ENCODE data around the gene TBC1D19.
"Not testable (repeated sequence)": the region's sequence is repeated elsewhere in the genome, so short reads cannot be mapped to it uniquely, and the experiment has no call there.

TBC1D19 gene

GRCh38 chr4:26583865-26584652 is at the start of gene TBC1D19:
TSS of gene TBC1D19 (plus strand) at chr4:26584084. CDS start at chr4:26584194, 110 bp downstream.
- DNase-seq, result peak; percentile 87

DNA sequence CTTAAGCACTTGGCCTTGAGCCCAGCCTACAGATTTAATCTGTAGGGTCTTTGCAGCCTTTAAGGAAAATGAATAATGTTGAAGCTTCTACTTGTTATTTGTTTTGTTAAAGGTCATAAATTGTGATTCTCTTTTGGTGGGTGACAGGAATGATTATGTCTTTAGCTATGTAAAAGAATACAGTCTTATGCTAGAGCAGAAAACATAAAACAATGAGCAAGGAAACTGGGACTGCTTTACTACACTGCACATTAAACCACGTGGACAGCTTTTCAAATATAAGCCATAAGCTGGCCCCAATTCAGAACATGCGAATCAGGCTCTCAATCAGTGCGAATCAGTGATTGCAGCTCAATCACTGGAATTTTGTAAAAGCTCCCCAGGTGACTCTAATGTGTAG is 40.9 kb upstream of the TBC1D19 start:
- no peak for DNase-seq

- no peak for DNase-seq
Observed at GRCh38 chr4:26544421-26544820, 39.5 kb upstream of the TBC1D19 start.

DNA sequence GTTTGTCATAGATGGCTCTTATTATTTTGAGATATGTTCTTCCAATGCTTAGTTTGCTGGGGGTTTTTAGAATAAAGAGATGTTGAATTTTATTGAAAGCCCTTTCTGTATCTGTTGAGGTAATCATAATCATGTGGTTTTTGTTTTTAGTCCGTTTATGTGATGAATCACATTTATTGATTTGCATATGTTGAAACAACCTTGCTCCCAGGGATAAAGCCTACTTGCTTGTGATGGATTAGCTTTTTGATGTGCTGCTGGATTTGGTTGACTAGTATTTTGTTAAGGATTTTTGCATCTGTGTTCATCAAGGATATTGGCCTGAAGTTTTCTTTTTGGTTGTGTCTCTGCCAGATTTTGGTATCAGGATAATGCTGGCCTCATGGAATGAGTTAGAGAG is 35.5 kb upstream of the TBC1D19 start:
- not testable (repeated sequence) for DNase-seq

GRCh38 chr4:26557164-26557563 is 26.7 kb upstream of the TBC1D19 start:
- DNase-seq, result no peak

DNA sequence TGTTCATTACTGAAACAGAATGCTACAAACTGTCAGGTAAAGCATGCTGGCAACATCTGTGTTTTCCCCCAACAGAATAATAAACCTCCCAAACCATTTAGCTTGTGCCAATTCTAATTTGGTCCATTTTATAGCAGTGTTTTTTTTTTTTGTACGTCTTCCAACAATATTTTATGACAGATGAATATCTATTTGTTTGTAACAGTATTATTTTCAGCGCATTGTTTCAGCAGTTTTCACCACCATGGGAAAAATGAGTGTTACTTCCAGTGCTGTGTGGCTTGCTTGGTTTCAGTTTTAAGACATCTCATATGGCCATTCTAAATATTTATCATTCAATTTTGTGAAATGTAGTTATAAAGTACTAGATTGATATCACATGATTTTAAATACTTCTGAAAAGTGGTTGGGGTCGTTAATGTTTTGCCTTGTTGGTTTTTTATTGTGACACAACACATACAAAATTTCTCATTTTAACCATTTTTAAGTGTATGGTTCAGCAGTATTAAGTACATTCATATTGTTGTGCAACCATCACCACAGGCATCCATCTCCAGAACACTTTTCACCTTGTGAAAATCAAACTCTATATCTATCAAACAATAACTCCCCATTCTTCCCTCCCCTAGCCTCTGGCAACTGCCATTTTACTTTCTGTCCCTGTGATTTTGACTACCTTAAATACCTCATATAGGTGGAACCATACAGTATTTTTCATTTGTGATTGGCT is 25.6 kb upstream of the TBC1D19 start:
- DNase-seq, result no peak

GRCh38 chr4:26566133-26566532 is 17.8 kb upstream of the TBC1D19 start:
- DNase-seq, result no peak

- DNase-seq, result no peak
Observed at GRCh38 chr4:26568446-26568994, 15.4 kb upstream of the TBC1D19 start.

GRCh38 chr4:26570596-26570995 is 13.3 kb upstream of the TBC1D19 start:
- no peak for DNase-seq

- no peak for DNase-seq
Observed at GRCh38 chr4:26573389-26573794, 10.5 kb upstream of the TBC1D19 start.

DNA sequence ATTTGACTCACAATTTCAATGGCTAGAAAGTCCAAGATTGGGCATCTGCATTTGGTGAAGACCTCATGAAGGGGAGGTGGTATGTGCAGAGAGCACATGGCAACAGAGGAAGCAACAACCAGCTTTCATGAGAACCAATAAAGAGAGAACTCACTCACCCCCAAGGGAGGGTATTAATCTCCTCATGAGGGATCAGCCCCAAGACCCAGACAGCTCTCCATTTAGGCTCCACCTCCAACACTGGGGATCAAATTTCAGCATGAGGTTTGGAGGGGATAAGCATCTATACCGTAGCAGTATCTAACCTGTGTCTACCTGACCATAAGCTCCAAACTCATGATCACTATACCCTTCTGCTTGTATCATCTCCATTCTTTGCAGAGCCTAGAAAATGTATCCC is 9.3 kb upstream of the TBC1D19 start:
- DNase-seq, result no peak

- no peak for DNase-seq
Observed at GRCh38 chr4:26576231-26576739, 7.6 kb upstream of the TBC1D19 start.

DNA sequence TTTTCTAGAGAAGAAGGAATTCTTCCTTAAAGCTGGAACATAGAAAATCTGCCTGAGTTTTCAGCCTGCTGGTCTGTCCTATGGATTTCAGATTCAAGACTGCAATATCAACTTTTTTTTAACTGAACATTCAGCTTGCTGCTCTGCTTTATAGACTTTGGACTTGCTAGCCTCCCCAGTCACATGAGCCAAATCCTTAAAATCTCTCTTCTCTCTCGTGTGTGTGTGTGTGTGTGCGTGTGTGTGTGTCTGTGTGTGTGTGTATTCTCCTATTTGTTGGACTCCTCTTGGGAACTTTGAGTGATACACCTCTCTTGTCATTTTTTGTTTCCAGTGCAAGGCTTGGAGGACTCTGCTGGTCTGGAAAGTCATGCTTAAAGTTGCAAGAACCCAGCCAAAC is 6.8 kb upstream of the TBC1D19 start:
- DNase-seq, result no peak

GRCh38 chr4:26579169-26579568 is 4.7 kb upstream of the TBC1D19 start:
- no peak for DNase-seq

DNA sequence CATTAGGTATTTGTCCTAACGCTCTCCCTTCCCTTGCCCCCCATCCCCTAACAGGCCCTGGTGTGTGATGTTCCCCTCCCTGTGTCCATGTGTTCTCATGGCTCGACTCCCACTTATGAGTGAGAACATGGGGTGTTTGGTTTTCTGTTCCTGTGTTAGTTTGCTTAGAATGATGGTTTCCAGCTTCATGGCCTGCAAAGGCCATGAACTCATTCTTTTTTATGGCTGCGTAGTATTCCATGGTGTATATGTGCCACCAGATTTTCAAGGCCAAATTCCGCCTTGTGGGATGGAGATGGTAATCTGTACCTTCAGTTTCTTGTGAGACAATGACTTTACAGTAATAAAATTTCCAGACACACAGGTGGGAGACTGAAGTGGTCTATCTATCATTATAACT is 2.5 kb upstream of the TBC1D19 start:
- not testable (repeated sequence) for DNase-seq

DNA sequence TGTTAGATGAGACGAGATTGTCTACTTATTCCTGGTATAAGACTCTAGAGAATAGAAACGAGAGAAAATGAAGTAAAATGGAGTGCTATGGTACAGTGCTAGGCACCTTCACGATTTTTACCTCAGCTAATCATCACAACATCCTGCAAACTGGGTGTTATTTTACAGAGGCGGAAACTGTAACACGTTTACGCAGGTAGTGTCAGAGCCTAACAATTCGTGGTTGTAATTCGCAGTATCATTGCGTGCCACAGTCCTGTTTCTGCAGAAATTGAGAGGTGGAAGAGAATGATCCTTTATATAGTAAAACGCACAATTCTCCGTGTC is 383 bp upstream of the TBC1D19 start:
- DNase-seq, result no peak

- DNase-seq, result no peak
Observed at GRCh38 chr4:26584725-26585124, 841 bp downstream of the TBC1D19 start.

- DNase-seq, result no peak
Observed at GRCh38 chr4:26589705-26590104, 5.8 kb downstream of the TBC1D19 start.

DNA sequence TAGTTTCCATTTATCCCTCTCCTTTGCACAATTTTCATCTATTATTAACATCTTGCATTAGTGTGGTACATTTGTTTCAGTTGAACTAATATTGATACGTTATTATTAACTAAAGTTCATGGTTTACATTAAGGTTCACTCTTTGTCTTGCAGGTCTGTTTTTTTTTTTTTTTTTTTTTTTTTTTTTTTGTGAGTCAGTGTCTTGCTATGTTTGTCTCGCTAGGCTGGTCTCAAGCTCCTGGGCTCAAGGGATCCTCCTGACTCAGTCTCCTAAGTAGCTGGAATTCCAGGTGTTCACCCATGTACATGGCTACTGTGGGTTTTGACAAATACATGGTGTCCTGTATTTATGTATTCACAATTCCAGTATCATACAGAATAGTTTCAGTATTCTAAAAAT is 6.8 kb downstream of the TBC1D19 start:
- no peak for DNase-seq

- not testable (repeated sequence) for DNase-seq
Observed at GRCh38 chr4:26593557-26593956, 9.7 kb downstream of the TBC1D19 start.

- DNase-seq, result no peak
Observed at GRCh38 chr4:26594371-26594770, 10.5 kb downstream of the TBC1D19 start.

DNA sequence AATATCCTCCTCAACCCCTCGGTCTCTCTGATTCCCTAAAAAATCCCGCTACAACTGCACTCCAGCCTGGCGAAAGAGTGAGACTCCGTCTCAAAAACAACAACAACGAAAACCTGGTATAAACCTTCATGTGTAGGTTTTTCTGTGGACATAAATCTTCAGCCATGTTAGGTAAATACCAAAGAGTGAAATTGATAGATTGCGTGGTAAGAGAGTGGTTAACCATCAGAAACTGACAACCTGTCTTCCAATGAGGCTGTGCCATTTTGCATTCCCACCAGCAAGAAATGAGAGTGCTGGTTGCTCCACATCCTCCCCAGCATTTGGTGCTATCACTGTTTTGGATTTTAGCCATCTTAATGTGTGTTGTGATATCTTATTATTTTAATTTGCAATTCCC is 10.9 kb downstream of the TBC1D19 start:
- DNase-seq, result no peak

DNA sequence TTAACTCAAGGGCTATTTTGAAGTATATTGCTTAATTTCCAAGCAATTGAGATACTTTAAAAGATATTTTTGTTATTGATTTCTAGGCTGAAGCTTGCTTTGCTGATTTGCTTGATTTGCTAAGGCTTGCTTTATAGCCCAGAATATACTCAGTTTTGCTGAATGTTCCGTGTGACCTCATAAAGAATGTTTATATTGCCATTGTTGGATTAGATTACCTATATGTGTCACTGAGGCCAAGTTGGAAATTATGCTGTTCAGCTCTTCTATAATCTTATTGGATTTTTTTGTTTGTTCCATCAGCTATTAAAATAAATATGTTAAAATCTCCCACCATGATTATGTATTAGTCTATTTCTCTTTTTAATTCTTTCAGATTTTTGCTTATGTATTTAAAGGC is 13.0 kb downstream of the TBC1D19 start:
- DNase-seq, result no peak

- no peak for DNase-seq
Observed at GRCh38 chr4:26601204-26601603, 17.3 kb downstream of the TBC1D19 start.
